GM18499 (cell line): ENCODE data around the gene BMPR1B.
"Not testable (repeated sequence)": the region's sequence is repeated elsewhere in the genome, so short reads cannot be mapped to it uniquely, and the experiment has no call there.

ENCODE experiments used
- ATAC-seq: cut with Tn5 transposase; IDR thresholded peaks from one replicate; pipeline ENCODE4 v1.9.1; 2021; ENCODE audit warnings: moderate number of reproducible peaks; ENCODE audit not compliant: insufficient read depth, unreplicated experiment

The BMPR1B gene

GRCh38 chr4:95161781-95162469, 404.2 kb downstream of the BMPR1B start:
- no peak for ATAC-seq

- ATAC-seq = no peak
These were observed 405.1 kb downstream of the BMPR1B start for GRCh38 chr4:95162867-95163266.

- peak; percentile 93 for ATAC-seq
These were observed 408.3 kb downstream of the BMPR1B start for GRCh38 chr4:95165926-95166524.

- no peak for ATAC-seq
These were observed 410.1 kb downstream of the BMPR1B start for GRCh38 chr4:95167805-95168204.

- no peak for ATAC-seq
These were observed 412.4 kb downstream of the BMPR1B start for GRCh38 chr4:95170176-95170575.

- not testable (repeated sequence) for ATAC-seq
These were observed 413.6 kb downstream of the BMPR1B start for GRCh38 chr4:95171377-95171776.

GRCh38 chr4:95178938-95179337, 421.2 kb downstream of the BMPR1B start:
- ATAC-seq = no peak

- no peak for ATAC-seq
These were observed 422.9 kb downstream of the BMPR1B start for GRCh38 chr4:95180531-95181242.

- ATAC-seq = no peak
These were observed 423.7 kb downstream of the BMPR1B start for GRCh38 chr4:95181243-95181995.

- no peak for ATAC-seq
These were observed 424.2 kb downstream of the BMPR1B start for GRCh38 chr4:95181996-95182306.

GRCh38 chr4:95183656-95184408, 426.1 kb downstream of the BMPR1B start:
- ATAC-seq = no peak

GRCh38 chr4:95186666-95187065, 428.9 kb downstream of the BMPR1B start:
- no peak for ATAC-seq

- no peak for ATAC-seq
These were observed 431.1 kb downstream of the BMPR1B start for GRCh38 chr4:95188701-95189370.

- no peak for ATAC-seq
These were observed 433.1 kb downstream of the BMPR1B start for GRCh38 chr4:95190751-95191436.

- ATAC-seq = no peak
These were observed 433.8 kb downstream of the BMPR1B start for GRCh38 chr4:95191537-95191936.

GRCh38 chr4:95193391-95194224, 435.9 kb downstream of the BMPR1B start:
- no peak for ATAC-seq

- ATAC-seq = no peak
These were observed 439.6 kb downstream of the BMPR1B start for GRCh38 chr4:95197353-95197752.

- no peak for ATAC-seq
These were observed 441.2 kb downstream of the BMPR1B start for GRCh38 chr4:95198961-95199360.
